A673 (cell line): ENCODE data around the gene FAM131B.

Experiments used
- CTCF ChIP-seq: fragments of 300-800, 200-600 bp; sonication (generic); conservative IDR thresholded peaks from 2 replicates; pipeline ENCODE4 v1.5.1; 2017; ENCODE audit warnings: low read depth, mild to moderate bottlenecking, antibody characterized with exemption, low read length, moderate library complexity, mixed read lengths
- EZH2 ChIP-seq: fragments of 200-600 bp; sonication (generic); IDR thresholded peaks from 2 replicates; pipeline ENCODE4 v1.6.1; 2017; ENCODE audit warnings: borderline replicate concordance, low read depth, mild to moderate bottlenecking, mixed read lengths, antibody characterized with exemption, low read length; ENCODE audit not compliant: poor library complexity, severe bottlenecking

- TF ChIP-seq EZH2, result no peak
- TF ChIP-seq CTCF, result no peak
Measured at GRCh38 chr7:143361552-143362130, 872 bp downstream of the FAM131B start.
